Sigmoid colon (tissue), 7 donors: ENCODE measurements around the gene WDFY4. TPM values are rescaled to one million over a fixed set of nuclear protein-coding genes. Genes with fewer than 3 reads are reported as not detected.

Source experiments
- DNase-seq: peaks from one replicate; pipeline ENCODE4 v3.0.0-alpha.2; 2019
- H3K27ac ChIP-seq, 4 donors: fragments of 200-600 bp; sonication (generic); one replicate each; pipeline ENCODE4 v1.5.1; 2016 to 2019; ENCODE audit warnings: mild to moderate bottlenecking in 1 of 4
- H3K27me3 ChIP-seq, 3 donors: fragments of 200-600 bp; sonication (generic); one replicate each; pipeline ENCODE4 v1.5.1; 2019; ENCODE audit warnings: mild to moderate bottlenecking in 1 of 3
- H3K36me3 ChIP-seq, 4 donors: fragments of 200-600 bp; sonication (generic); one replicate each; pipeline ENCODE4 v1.5.1; 2016 to 2019
- H3K4me1 ChIP-seq, 4 donors: fragments of 200-600 bp; sonication (generic); one replicate each; pipeline ENCODE4 v1.5.1; 2017 to 2019
- H3K4me3 ChIP-seq, 4 donors: fragments of 200-600 bp; sonication (generic); one replicate each; pipeline ENCODE4 v1.5.1; 2017 to 2019; ENCODE audit warnings: mild to moderate bottlenecking in 2 of 4, moderate library complexity in 1 of 4
- H3K9me3 ChIP-seq, 4 donors: fragments of 200-600 bp in 3 of 4; sonication (generic) in 3 of 4; one replicate each; pipeline versions ENCODE4 v1.5.1 to v1.6.1; 2013 to 2019
- EP300 ChIP-seq, 4 donors: sonication (generic); formaldehyde crosslinking; IDR thresholded peaks; one replicate each; pipeline ENCODE4 v1.6.1; 2017; ENCODE audit warnings: antibody characterized with exemption in 4 of 4
- POLR2A ChIP-seq, 2 donors: fragments of 450-650 bp; IDR thresholded peaks; one replicate each; pipeline ENCODE4 v1.6.1; 2016; ENCODE audit warnings: antibody characterized with exemption in 2 of 2, mild to moderate bottlenecking in 2 of 2, moderate library complexity in 2 of 2
- POLR2AphosphoS5 ChIP-seq, 4 donors: sonication (generic); formaldehyde crosslinking; IDR thresholded peaks; one replicate each; pipeline ENCODE4 v1.6.1; 2017; ENCODE audit warnings: antibody characterized with exemption in 4 of 4
- WGBS, 2 donors: extraction: QIAGEN DNeasy Blood & Tissue Kit; methylation state at CpG; one replicate each; pipeline ENCODE4 v1.1.7; 2013; 5-methylcytosine and 5-hydroxymethylcytosine counted together
- intact Hi-C: fragments of 100-400 bp; cut with DNase I; formaldehyde crosslinking; loops from one replicate; pipeline ENCODE4 v1.15.1; 2023
- polyA plus RNA-seq, 3 donors: library from polyadenylated mRNA; stranded (reverse); fragments of 200-250 nt; gene quantifications; one replicate each; pipeline ENCODE4 v1.2.3, GENCODE V29; 2013
- total RNA-seq, 4 donors: library from RNA; depleted of rRNA; stranded (reverse); fragments of >200 nt; gene quantifications; one replicate each; pipeline ENCODE4 v1.1.0, GENCODE V29; 2016
- TF ChIP-seq, protein P1 (sequence below), 4 experiments: fragments of 450-650 bp in 3 of 4; fragments of 200-600 bp in 1 of 4; IDR thresholded peaks; one replicate each; pipeline ENCODE4 v1.5.1; 2016 to 2019; ENCODE audit warnings: antibody characterized with exemption in 4 of 4, mild to moderate bottlenecking in 3 of 4, moderate library complexity in 2 of 4
- donor health status: healthy with polysubstance abuse.
- donor health status: Bipolar disorder and iron deficiency.
- donor health status: healthy.

Gene WDFY4
- total and polyA plus RNA-seq, 7 donors: 0.60 to 18.6 (median 2.5) TPM

DNA sequence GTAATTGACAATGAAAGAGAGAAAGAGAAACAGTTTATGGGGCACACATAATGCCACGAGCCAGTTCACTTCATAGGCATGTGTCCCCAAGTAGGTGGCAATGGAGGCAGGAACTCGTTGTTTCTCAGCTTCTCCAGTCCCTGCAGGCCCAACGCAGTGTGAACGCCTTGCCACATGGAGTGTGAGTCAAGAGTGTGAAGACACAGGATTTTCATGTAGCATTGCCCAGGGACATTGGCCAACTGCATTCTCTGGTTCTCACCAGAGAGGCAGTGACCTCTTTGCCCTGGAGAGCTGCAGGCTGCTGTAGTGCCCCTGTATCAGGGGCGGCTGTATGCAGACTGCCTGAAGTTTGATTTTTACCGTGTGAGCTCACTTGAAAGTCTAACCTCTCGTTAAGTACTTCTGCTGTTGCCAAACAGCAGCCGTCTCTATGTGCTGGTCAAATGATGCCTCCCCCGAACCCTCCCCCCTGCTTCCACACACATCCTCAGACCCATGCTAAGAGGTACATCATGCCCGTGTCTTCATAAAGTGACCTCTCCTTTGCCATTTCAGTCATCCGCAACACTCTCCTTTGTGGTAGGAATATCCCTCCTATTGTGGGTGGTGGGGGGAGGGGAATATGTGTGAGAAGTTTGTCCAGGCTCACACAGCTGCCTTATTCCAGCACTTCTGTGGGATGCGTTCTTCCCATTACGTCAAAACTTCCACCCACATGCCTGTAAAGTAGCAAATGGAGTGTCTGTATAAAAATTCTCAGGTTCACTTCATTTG lies 242.3 kb downstream of the WDFY4 start:
- TF ChIP-seq POLR2A (IDR thresholded peaks at IDR 0.05) (no peak), POLR2AphosphoS5 (IDR thresholded peaks at IDR 0.05) (no peak), EP300 (IDR thresholded peaks at IDR 0.05) (no peak)
- TF ChIP-seq, protein P1, sequence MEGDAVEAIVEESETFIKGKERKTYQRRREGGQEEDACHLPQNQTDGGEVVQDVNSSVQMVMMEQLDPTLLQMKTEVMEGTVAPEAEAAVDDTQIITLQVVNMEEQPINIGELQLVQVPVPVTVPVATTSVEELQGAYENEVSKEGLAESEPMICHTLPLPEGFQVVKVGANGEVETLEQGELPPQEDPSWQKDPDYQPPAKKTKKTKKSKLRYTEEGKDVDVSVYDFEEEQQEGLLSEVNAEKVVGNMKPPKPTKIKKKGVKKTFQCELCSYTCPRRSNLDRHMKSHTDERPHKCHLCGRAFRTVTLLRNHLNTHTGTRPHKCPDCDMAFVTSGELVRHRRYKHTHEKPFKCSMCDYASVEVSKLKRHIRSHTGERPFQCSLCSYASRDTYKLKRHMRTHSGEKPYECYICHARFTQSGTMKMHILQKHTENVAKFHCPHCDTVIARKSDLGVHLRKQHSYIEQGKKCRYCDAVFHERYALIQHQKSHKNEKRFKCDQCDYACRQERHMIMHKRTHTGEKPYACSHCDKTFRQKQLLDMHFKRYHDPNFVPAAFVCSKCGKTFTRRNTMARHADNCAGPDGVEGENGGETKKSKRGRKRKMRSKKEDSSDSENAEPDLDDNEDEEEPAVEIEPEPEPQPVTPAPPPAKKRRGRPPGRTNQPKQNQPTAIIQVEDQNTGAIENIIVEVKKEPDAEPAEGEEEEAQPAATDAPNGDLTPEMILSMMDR (IDR thresholded peaks at IDR 0.05): no peak
- intact Hi-C loops: no loop called here
- H3K4me3 ChIP-seq: no peak overlapping the region
- no peak for DNase-seq
- no peaks in the 10 kb centered on the region for H3K36me3 ChIP-seq
- no peaks in the 10 kb centered on the region for H3K4me1 ChIP-seq
- no peak overlapping the region for H3K27ac ChIP-seq
- no peaks in the 10 kb centered on the region for H3K9me3 ChIP-seq
- WGBS, 2 donors: 74 to 81% methylated on average over 13 of the region's 13 CpGs
- H3K27me3 ChIP-seq: no peaks in the 10 kb centered on the region

DNA sequence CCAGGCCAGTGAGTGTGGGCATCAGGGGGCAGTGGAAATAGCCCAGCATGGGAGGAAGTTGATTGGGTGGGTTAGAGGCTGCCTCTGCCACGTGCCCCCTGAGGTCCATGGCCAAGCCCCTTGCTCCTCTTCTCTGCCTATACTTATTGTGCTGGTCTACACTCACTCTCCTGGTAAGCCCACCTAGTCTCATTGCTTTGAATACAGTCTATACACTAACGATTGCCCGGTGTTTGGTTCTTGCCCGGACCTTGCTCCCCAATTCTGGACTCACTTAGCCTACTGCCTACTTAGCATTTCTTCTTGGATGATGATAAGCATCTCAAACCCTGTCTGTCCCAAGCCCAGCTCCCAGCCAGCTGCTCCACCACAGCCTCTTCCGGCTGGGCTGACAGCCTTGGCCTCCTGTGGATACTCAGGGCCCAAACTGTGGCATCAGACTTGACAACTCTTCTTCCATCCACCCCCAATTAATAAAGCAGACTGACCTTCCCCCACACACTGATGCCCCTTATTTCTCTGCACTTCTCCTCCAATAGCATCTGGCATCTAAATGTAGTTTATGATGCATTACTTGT lies 244.8 kb downstream of the WDFY4 start:
- WGBS, 2 donors: 70 to 72% methylated on average over 5 of the region's 5 CpGs
- H3K27ac ChIP-seq: no peak overlapping the region
- intact Hi-C loops: no loop called here
- no peaks in the 10 kb centered on the region for H3K4me1 ChIP-seq
- H3K27me3 ChIP-seq: no peaks in the 10 kb centered on the region
- H3K36me3 ChIP-seq: no peaks in the 10 kb centered on the region
- no peaks in the 10 kb centered on the region for H3K9me3 ChIP-seq
- TF ChIP-seq POLR2A (IDR thresholded peaks at IDR 0.05) (no peak), EP300 (IDR thresholded peaks at IDR 0.05) (no peak), POLR2AphosphoS5 (IDR thresholded peaks at IDR 0.05) (no peak)
- TF ChIP-seq, protein P1 (IDR thresholded peaks at IDR 0.05): no peak
- H3K4me3 ChIP-seq: no peak overlapping the region
- DNase-seq: no peak

GRCh38 chr10:48931188-48931587 lies 246.5 kb downstream of the WDFY4 start:
- TF ChIP-seq, protein P1 (IDR thresholded peaks at IDR 0.05): no peak
- TF ChIP-seq EP300 (IDR thresholded peaks at IDR 0.05) (no peak), POLR2AphosphoS5 (IDR thresholded peaks at IDR 0.05) (no peak), POLR2A (IDR thresholded peaks at IDR 0.05) (no peak)
- H3K9me3 ChIP-seq: no peaks in the 10 kb centered on the region
- intact Hi-C loops: no loop called here
- no peaks in the 10 kb centered on the region for H3K27me3 ChIP-seq
- no peak overlapping the region for H3K4me3 ChIP-seq
- WGBS, 2 donors: 65 to 79% methylated on average over 4 of the region's 4 CpGs
- no peak overlapping the region for H3K27ac ChIP-seq
- no peaks in the 10 kb centered on the region for H3K4me1 ChIP-seq
- no peak for DNase-seq
- no peaks in the 10 kb centered on the region for H3K36me3 ChIP-seq

DNA sequence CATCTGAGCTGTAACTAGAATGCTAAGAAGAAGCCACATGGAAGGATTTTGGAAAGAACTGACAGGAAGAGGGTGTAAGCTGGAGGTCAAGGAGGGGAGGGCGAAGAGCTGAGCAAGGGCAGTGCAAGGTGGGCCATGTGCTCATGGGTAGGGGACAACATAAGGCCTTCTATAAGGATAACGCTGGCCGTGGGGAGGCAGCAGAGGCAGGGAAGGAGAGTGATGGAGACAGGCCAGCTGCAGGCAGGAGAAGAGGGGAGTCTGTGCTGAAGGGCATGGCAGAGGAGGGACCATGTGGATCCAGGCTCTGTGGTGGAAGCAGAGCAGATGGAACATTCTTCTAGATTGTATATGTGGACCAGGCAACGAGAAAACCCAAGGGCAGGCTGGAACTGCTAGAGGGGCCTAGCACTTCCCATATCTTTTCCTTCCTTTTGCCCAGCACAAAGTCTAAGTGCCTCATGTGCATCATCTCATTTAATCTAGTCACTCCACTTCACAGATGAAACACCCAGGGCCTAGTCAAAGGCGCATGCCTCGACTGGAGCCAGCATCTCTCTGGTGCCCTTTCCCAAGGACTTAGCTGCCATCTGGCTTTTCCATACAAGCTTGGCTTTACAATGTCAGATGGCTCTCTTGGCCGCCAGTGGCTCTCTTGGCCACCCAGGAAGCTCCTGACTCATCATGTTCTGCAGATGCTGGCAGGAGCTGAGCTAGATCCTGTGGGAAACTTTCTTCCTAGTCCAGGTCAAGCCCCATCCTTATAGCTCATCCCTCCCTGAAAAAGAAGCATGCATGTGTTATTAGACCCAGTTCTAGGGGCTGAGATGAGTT lies 248.4 kb downstream of the WDFY4 start:
- DNase-seq: no peak
- Histone ChIP-seq H3K4me1 (no peaks in the 10 kb centered on the region), H3K27me3 (no peaks in the 10 kb centered on the region), H3K4me3 (no peak overlapping the region), H3K27ac (no peak overlapping the region), H3K36me3 (no peaks in the 10 kb centered on the region), H3K9me3 (no peaks in the 10 kb centered on the region)
- 87% methylated on average over 7 of the region's 7 CpGs for WGBS, 2 donors
- intact Hi-C loops: no loop called here
- TF ChIP-seq POLR2A (IDR thresholded peaks at IDR 0.05) (no peak), POLR2AphosphoS5 (IDR thresholded peaks at IDR 0.05) (no peak), EP300 (IDR thresholded peaks at IDR 0.05) (no peak)
- TF ChIP-seq, protein P1 (IDR thresholded peaks at IDR 0.05): no peak
